Endometrial microvascular endothelial cells (primary cell): Measurements from ENCODE around the gene ARL4A. TPM values are rescaled to one million over a fixed set of nuclear protein-coding genes. Genes with fewer than 3 reads are reported as not detected.

Experiments
- in situ Hi-C: cut with HindIII; loops from 2 replicates; pipeline ENCODE4 v1.10.0; 2017; ENCODE audit warnings: low sequenced_read_pairs, low pct_unique_long_range_greater_than_20kb; ENCODE audit errors: inconsistent ontology term
- total RNA-seq: library from RNA; depleted of rRNA; stranded (reverse); fragments of >200 nt; gene quantifications from one replicate; pipeline ENCODE4 v1.2.3, GENCODE V29; 2015; ENCODE audit errors: inconsistent ontology term

ARL4A gene
- total RNA-seq, 1 donor from 2014 or later: 14.6 TPM

- in situ Hi-C loops: loop anchor here (25.0 kb wide), 1 partner anchor 570 kb away; no protein-coding TSS in a partner anchor
Observed at GRCh38 chr7:12692035-12692434, 4.6 kb downstream of the ARL4A start.

- in situ Hi-C loops: loop anchor here (25.0 kb wide), 1 partner anchor 570 kb away; no protein-coding TSS in a partner anchor
Observed at GRCh38 chr7:12692479-12693259, 5.2 kb downstream of the ARL4A start.

- in situ Hi-C loops: loop anchor here (25.0 kb wide), 1 partner anchor 567 kb away; no protein-coding TSS in a partner anchor
Observed at GRCh38 chr7:12694817-12695216, 7.4 kb downstream of the ARL4A start.

- in situ Hi-C loops: loop anchor here (25.0 kb wide), 1 partner anchor 566 kb away; no protein-coding TSS in a partner anchor
Observed at GRCh38 chr7:12695965-12696364, 8.5 kb downstream of the ARL4A start.

GRCh38 chr7:12699299-12699698, 11.9 kb downstream of the ARL4A start:
- in situ Hi-C loops: loop anchor here (25.0 kb wide), 1 partner anchor 563 kb away; no protein-coding TSS in a partner anchor

GRCh38 chr7:12701433-12701832, 14.0 kb downstream of the ARL4A start:
- in situ Hi-C loops: no loop called here

- in situ Hi-C loops: no loop called here
Observed at GRCh38 chr7:12703881-12704280, 16.4 kb downstream of the ARL4A start.

GRCh38 chr7:12705878-12706277, 18.4 kb downstream of the ARL4A start:
- in situ Hi-C loops: no loop called here

GRCh38 chr7:12706900-12707536, 19.6 kb downstream of the ARL4A start:
- in situ Hi-C loops: no loop called here

GRCh38 chr7:12708314-12708713, 20.9 kb downstream of the ARL4A start:
- in situ Hi-C loops: no loop called here

GRCh38 chr7:12709726-12710502, 22.5 kb downstream of the ARL4A start:
- in situ Hi-C loops: no loop called here

- in situ Hi-C loops: no loop called here
Observed at GRCh38 chr7:12711124-12711523, 23.7 kb downstream of the ARL4A start.

GRCh38 chr7:12712236-12712635, 24.8 kb downstream of the ARL4A start:
- in situ Hi-C loops: no loop called here

GRCh38 chr7:12713625-12714378, 26.4 kb downstream of the ARL4A start:
- in situ Hi-C loops: no loop called here

GRCh38 chr7:12714379-12714737, 26.9 kb downstream of the ARL4A start:
- in situ Hi-C loops: no loop called here

GRCh38 chr7:12715372-12716133, 28.1 kb downstream of the ARL4A start:
- in situ Hi-C loops: no loop called here

GRCh38 chr7:12716134-12716681, 28.8 kb downstream of the ARL4A start:
- in situ Hi-C loops: no loop called here

- in situ Hi-C loops: no loop called here
Observed at GRCh38 chr7:12716722-12717121, 29.3 kb downstream of the ARL4A start.
